A549 (cell line): ENCODE data around the gene OGA. TPM values are rescaled to one million over a fixed set of nuclear protein-coding genes. Genes with fewer than 3 reads are reported as not detected.

Experiments
- ATAC-seq, 2 experiments: fragments of 200-7000 bp in 1 of 2; fragments of >200 bp in 1 of 2; cut with Nextera tagmentation in 1 of 2; cut with Tn5 transposase in 1 of 2; 3 replicates each; pipeline versions ENCODE4 v1.8.0 to v1.9.1; 2018 to 2020; ENCODE audit warnings: mild to moderate bottlenecking in 1 of 2, moderate library complexity in 1 of 2
- CTCF ChIA-PET: fragments of 300-600 bp; sonication (Branson Sonifier 250); formaldehyde crosslinking; extraction: SDS; loops from one replicate; lab custom pipeline; 2021; ENCODE audit warnings: antibody characterized with exemption, inconsistent platforms; lab: Yijun Ruan, JAX
- POLR2A ChIA-PET: fragments of 350-600 bp; formaldehyde crosslinking; extraction: SDS; loops from one replicate; lab custom pipeline; 2021; ENCODE audit warnings: antibody characterized with exemption, inconsistent platforms; lab: Yijun Ruan, JAX
- DNase-seq, 2 experiments: peaks; one replicate each; pipeline versions ENCODE4 v3.0.0 to v3.0.0-alpha.2; 2011 to 2016; ENCODE audit warnings: low read depth in 1 of 2, low spot score in 1 of 2
- FAIRE-seq: peaks from 2 replicates; lab custom pipeline; 2011; peaks lifted over from hg19 to GRCh38; lab: Jason Lieb, UNC
- H3K27ac ChIP-seq, 2 experiments: fragments of >200 bp; sonication (Bioruptor Twin); formaldehyde crosslinking; 3 replicates each; pipeline ENCODE4 v1.5.1; 2016 to 2017
- H3K4me1 ChIP-seq: fragments of >200 bp; sonication (Bioruptor Twin); formaldehyde crosslinking; 3 replicates; pipeline ENCODE4 v1.6.1; 2016
- H3K4me2 ChIP-seq: fragments of >200 bp; sonication (Bioruptor Twin); formaldehyde crosslinking; 3 replicates; pipeline ENCODE4 v1.6.1; 2016
- H3K4me3 ChIP-seq: fragments of >200 bp; sonication (Bioruptor Twin); formaldehyde crosslinking; 3 replicates; pipeline ENCODE4 v1.5.1; 2016
- H3K9me3 ChIP-seq: fragments of >200 bp; sonication (Bioruptor Twin); formaldehyde crosslinking; 3 replicates; pipeline ENCODE4 v1.6.1; 2016
- CBX2 ChIP-seq: fragments of 200-600 bp; sonication (generic); IDR thresholded peaks from 2 replicates; pipeline ENCODE4 v1.6.1; 2016; ENCODE audit warnings: low read depth, mild to moderate bottlenecking, borderline replicate concordance
- CBX8 ChIP-seq: fragments of 200-600 bp; sonication (generic); IDR thresholded peaks from 2 replicates; pipeline ENCODE4 v1.6.1; 2016
- CHD2 ChIP-seq: fragments of 150-350 bp; IDR thresholded peaks from 2 replicates; pipeline ENCODE4 v1.6.1; 2014; ENCODE audit warnings: low read length; ENCODE audit not compliant: partially characterized antibody
- E2F6 ChIP-seq: IDR thresholded peaks from 2 replicates; pipeline ENCODE4 v1.6.1; 2012; ENCODE audit warnings: low read depth, borderline replicate concordance
- FOSB ChIP-seq: fragments of 250-450 bp; sonication (Bioruptor Pico); IDR thresholded peaks from 2 replicates; pipeline ENCODE4 v1.5.0; 2020; ENCODE audit warnings: mild to moderate bottlenecking, moderate library complexity
- FOSL2 ChIP-seq, 2 experiments: fragments of 450-650 bp in 1 of 2; fragments of >200 bp in 1 of 2; sonication (Bioruptor Twin) in 1 of 2; formaldehyde crosslinking; IDR thresholded peaks; 2 replicates each; pipeline versions ENCODE4 v1.5.0 to v1.6.1; 2016 to 2020; ENCODE audit warnings: mild to moderate bottlenecking in 1 of 2, moderate library complexity in 1 of 2
- GATA3 ChIP-seq: IDR thresholded peaks from 2 replicates; pipeline ENCODE4 v1.6.1; 2012; ENCODE audit warnings: borderline replicate concordance
- HDAC2 ChIP-seq: fragments of 200-600 bp; sonication (generic); IDR thresholded peaks from 2 replicates; pipeline ENCODE4 v1.6.1; 2016
- HOXB5 ChIP-seq: fragments of 250-450 bp; sonication (Bioruptor Pico); IDR thresholded peaks from 2 replicates; pipeline ENCODE4 v1.5.0; 2020; ENCODE audit warnings: mild to moderate bottlenecking, moderate library complexity
- JUNB ChIP-seq: fragments of >200 bp; sonication (Bioruptor Twin); formaldehyde crosslinking; IDR thresholded peaks from 2 replicates; pipeline ENCODE4 v1.6.1; 2016
- KDM5A ChIP-seq: fragments of 200-600 bp; sonication (generic); IDR thresholded peaks from 2 replicates; pipeline ENCODE4 v1.6.1; 2016; ENCODE audit warnings: antibody characterized with exemption, mild to moderate bottlenecking
- MAFK ChIP-seq: fragments of 450-650 bp; IDR thresholded peaks from 2 replicates; pipeline ENCODE4 v1.6.1; 2014; ENCODE audit not compliant: partially characterized antibody
- MAX ChIP-seq: IDR thresholded peaks from 2 replicates; pipeline ENCODE4 v1.6.1; 2012
- NFE2L2 ChIP-seq: fragments of 150-350 bp; conservative IDR thresholded peaks from 2 replicates; pipeline ENCODE4 v1.6.1; 2014; ENCODE audit warnings: low read length
- PBX3 ChIP-seq: IDR thresholded peaks from 2 replicates; pipeline ENCODE4 v1.6.1; 2012
- POLR2A ChIP-seq: IDR thresholded peaks from 2 replicates; pipeline ENCODE4 v1.6.1; 2012; ENCODE audit warnings: mild to moderate bottlenecking, low read length
- RARB ChIP-seq: fragments of 250-450 bp; sonication (Bioruptor Pico); IDR thresholded peaks from 2 replicates; pipeline ENCODE4 v1.8.0; 2021; ENCODE audit warnings: mild to moderate bottlenecking, moderate library complexity
- SREBF2 ChIP-seq: fragments of 450-650 bp; IDR thresholded peaks from 2 replicates; pipeline ENCODE4 v1.6.1; 2014; ENCODE audit warnings: mild to moderate bottlenecking, moderate library complexity
- TFCP2L1 ChIP-seq: fragments of 250-450 bp; sonication (Bioruptor Pico); IDR thresholded peaks from 2 replicates; pipeline ENCODE4 v1.5.0; 2021; ENCODE audit warnings: mild to moderate bottlenecking
- TP53 ChIP-seq: fragments of 250-450 bp; sonication (Bioruptor Pico); IDR thresholded peaks from 2 replicates; pipeline ENCODE4 v1.5.0; 2021; ENCODE audit warnings: mild to moderate bottlenecking, moderate library complexity
- ZNF302 ChIP-seq: fragments of 250-450 bp; sonication (Bioruptor Pico); IDR thresholded peaks from 2 replicates; pipeline ENCODE4 v1.9.0; 2021; ENCODE audit warnings: inconsistent platforms, mild to moderate bottlenecking, moderate library complexity
- WGBS: methylation state at CpG from one replicate; pipeline ENCODE4 v1.1.6; 2017; ENCODE audit errors: missing lambda C conversion rate; 5-methylcytosine and 5-hydroxymethylcytosine counted together
- polyA plus RNA-seq, 4 experiments: library from polyadenylated mRNA; depleted of rRNA in 3 of 4; stranded (reverse); fragments of >200 nt; fragmentation: RNase III in 1 of 4; extraction: RNeasy Plus Mini Kit Qiagen cat#74134 plus additional on column Dnase treatment in 1 of 4; gene quantifications; 2 replicates in 3 of 4; 3 replicates in 1 of 4; pipeline ENCODE4 v1.2.3, GENCODE V29; 2011 to 2017

OGA gene
- polyA plus RNA-seq, 2 of the 4 experiments (the other 2 are of a cell fraction), result 40.3 to 79.1 TPM

- POLR2A ChIA-PET, result interaction anchor here (2.5 kb wide), 1 partner anchor 9 kb away, joined by 14 read pairs; the partner anchor contains the start of gene OGA
- CTCF ChIA-PET, result interaction anchor here (1.0 to 4.9 kb wide), 8 partner anchors 8 to 183 kb away, joined by 3 to 31 read pairs (median 4); partner anchors contain the start of gene OGA
- Histone ChIP-seq H3K4me1 (peaks cover 17% of the 10 kb centered on the region), H3K9me3 (no peaks in the 10 kb centered on the region)
- 74% methylated on average over 5 of the region's 5 CpGs for WGBS
- no peak for FAIRE-seq
- TF ChIP-seq FOSL2 (IDR thresholded peaks at IDR 0.05) (no peak), FOSL2 (CRISPR knock-in tag; IDR thresholded peaks at IDR 0.05) (no peak), JUNB (no peak), E2F6 (no peak), RARB (CRISPR knock-in tag) (no peak), ZNF302 (no peak), FOSB (CRISPR knock-in tag) (no peak), MAX (no peak), NFE2L2 (no peak), CBX2 (no peak), GATA3 (no peak), SREBF2 (no peak), KDM5A (no peak)
- TF ChIP-seq, all 56 proteins: peak for 0
- Histone ChIP-seq H3K27ac (no peak overlapping the region), H3K4me3 (no peak overlapping the region), H3K4me2 (no peak overlapping the region)
- no peak for DNase-seq
- no peak for ATAC-seq
Measured at GRCh38 chr10:101826852-101827434, 8.7 kb upstream of the OGA start.

- Histone ChIP-seq H3K9me3 (no peaks in the 10 kb centered on the region), H3K4me2 (no peak overlapping the region), H3K4me3 (no peak overlapping the region), H3K4me1 (peaks cover under 1% of the 10 kb centered on the region; the same call in 2 of the 3 replicates), H3K27ac (no peak overlapping the region)
- TF ChIP-seq TFCP2L1 (no peak), SREBF2 (no peak), MAFK (no peak)
- CTCF ChIA-PET, result interaction anchor here (1.5 to 4.9 kb wide), 3 partner anchors 11 to 19 kb away, joined by 5 to 31 read pairs (median 6); partner anchors contain the start of gene KCNIP2
- WGBS, result 89% methylated on average over 2 of the region's 2 CpGs
- FAIRE-seq (no peak), ATAC-seq (no peak), DNase-seq (no peak)
- POLR2A ChIA-PET, result no interaction called here
Measured at GRCh38 chr10:101824736-101825135, 6.5 kb upstream of the OGA start.

- ChIA-PET CTCF (interaction anchor here (0.9 to 5.6 kb wide), 13 partner anchors 8 to 192 kb away, joined by 3 to 47 read pairs (median 4); no protein-coding TSS in a partner anchor), POLR2A (interaction anchor here (0.5 to 2.0 kb wide), 22 partner anchors 8 to 563 kb away, joined by 3 to 24 read pairs (median 4); partner anchors contain the start of genes ARMH3, NOLC1 and NPM3)
- Histone ChIP-seq H3K4me2 (peak overlapping the region; percentile 75), H3K4me1 (peaks cover 23% of the 10 kb centered on the region), H3K4me3 (peak overlapping the region; percentile 96), H3K27ac (peak overlapping the region; percentile 95 to 97), H3K9me3 (no peaks in the 10 kb centered on the region)
- ATAC-seq (peak; percentile 55 to 58), FAIRE-seq (no peak), DNase-seq (no peak)
- TF ChIP-seq CBX8, result no peak
- no peak for TF ChIP-seq HOXB5 (CRISPR knock-in tag)
- no peak for TF ChIP-seq CHD2
- TF ChIP-seq POLR2A, result no peak
- TF ChIP-seq ZNF302, result no peak
- TF ChIP-seq MAX, result 0 out of 2 replicates have a peak, but pooled peaks have one; percentile 37
- TF ChIP-seq PBX3, result no peak
- TF ChIP-seq MAFK, result no peak
- no peak for TF ChIP-seq FOSB (CRISPR knock-in tag)
- TF ChIP-seq HDAC2, result no peak
- 0 out of 2 replicates have a peak, but pooled peaks have one; percentile 54 for TF ChIP-seq TP53 (CRISPR knock-in tag)
- 38% methylated on average over 14 of the region's 14 CpGs for WGBS
Measured at GRCh38 chr10:101818872-101819633, 809 bp upstream of the OGA start.
